Epithelial cell of umbilical artery (primary cell): ENCODE measurements around the gene CTRB1. TPM values are rescaled to one million over a fixed set of nuclear protein-coding genes. Genes with fewer than 3 reads are reported as not detected.

Experiments
- total RNA-seq: library from RNA; depleted of rRNA; stranded (reverse); fragments of >200 nt; gene quantifications from 2 replicates; pipeline ENCODE4 v1.2.3, GENCODE V29; 2014

The CTRB1 gene
- total RNA-seq = not detected in 2 replicates

DNA sequence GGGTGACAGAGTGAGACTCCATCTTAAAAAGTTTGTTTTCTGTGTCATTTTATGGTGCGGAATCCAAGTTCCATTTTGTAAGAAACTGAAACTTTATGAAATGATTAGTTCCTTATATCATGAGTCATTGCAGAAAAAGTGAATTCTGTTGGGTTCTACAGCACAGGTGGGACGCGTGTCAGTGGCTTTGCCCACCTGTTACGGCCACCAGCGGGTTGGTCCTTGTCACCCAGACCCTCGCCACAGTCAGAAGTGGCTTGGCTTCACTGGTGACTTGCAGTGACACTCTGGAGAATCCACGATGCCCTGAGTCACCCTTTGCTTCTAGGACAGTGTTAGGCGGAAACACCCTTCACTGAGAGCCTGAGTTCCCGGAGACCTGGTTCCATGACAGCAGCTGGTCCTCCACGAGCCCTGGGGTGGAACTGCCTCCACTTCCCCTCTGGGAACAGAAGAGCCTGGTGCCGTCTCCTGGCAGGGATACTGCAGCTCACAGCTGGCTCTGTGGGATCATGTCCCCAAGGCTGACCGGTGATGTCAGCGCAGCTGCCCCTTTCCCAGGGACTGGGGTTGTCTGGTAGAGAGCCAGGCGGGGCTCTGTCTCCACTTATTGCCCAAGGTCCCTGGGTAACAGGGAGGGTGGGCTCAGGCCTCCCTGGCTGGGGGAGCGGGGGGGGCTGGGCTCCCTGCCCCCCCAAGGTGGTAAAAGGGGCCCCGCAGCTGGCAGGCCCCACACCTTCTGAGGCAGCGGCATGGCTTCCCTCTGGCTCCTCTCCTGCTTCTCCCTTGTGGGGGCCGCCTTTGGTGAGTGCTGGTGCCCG is at the start of gene CTRB1:
TSS of gene CTRB1 (plus strand) at position 733 of the 821 bp plus-strand sequence. CDS start at position 753, 20 bp downstream.

DNA sequence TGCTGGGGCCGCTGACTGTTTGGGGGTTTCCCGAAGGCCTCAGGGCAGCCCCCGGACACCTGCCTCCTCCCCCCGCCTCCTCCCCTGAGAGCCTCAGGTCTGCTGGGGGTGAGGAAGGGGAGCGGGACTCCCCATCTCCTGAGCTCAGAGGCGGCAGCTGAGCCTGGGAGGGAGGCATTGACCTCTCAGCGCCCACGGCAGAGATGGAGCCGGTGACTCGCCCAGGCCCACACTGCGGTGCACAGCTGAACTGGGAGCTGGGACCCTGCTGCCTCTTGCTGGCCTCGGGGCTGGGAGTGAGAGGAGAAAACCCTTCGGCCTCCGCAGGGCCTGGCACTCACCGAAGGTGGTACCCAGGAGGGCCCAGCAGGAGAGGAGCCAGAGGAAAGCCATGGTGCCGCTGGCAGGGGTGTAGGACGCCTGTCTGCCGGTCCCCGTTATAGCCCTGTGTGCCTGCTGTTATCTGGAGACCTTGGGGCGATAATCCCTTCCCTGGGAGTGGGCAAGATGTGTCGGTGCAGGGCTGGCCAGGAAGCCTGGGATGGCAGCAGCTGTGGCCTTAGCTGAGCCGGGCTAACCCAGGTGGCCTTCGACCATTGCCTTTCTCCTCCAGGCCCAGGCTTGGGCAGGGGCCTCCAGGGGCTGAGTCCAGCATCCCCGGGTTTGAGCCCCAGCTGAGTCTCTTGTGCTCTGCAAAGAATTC is 11.9 kb upstream of the CTRB1 start, which contains the start of gene CTRB2:
TSS of gene CTRB2 (minus strand) at position 413 of the 703 bp plus-strand sequence. CDS start at position 393, 20 bp downstream.

DNA sequence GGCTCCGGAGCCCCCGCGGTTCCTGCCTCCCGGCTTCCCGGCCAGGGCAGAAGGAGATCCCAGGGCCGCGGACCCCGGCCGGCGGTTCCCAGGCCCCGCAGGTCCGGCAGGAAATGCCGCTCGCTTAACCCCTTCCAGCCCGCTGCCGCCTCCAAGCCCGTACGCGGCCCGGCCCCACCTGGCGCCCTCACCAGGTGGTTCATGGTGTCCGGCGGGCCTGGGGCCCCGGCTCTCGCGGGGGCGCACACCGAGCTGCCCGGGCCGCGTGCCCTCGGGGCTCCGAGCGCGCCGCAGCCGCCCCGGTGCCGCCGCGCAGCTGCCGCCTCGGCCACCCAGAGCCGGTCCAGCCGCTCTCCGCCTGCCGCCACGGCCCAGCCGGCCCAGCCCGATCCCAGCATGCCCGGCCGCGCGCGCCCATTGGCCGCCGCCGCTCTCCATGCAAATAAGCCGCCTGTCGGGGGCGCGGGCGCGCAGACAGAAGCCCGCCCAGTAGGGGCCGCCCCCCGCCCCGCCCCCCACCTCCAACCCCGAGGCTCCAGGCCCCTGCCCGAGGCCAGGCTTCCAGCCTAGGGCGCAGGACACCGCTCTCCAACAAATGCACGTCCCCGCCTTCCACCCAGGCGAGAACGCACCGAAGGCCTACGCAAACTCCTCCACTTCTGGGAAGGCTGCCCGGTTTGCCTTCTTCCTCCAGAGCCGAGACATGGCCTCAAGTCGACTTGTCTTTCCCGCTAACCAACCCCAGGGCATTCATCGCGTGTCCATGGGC is 32.7 kb downstream of the CTRB1 start, which contains the start of gene BCAR1:
TSS of gene BCAR1 (minus strand) at position 345 of the 769 bp plus-strand sequence. CDS start at position 203, 142 bp downstream.

Other genes with a start within 250 kb of the CTRB1 start
- gene WDR59, start 233.9 kb upstream of the CTRB1 start, total RNA-seq = 9.1 and 9.9 TPM in 2 replicates
- 17.6 and 25.0 TPM in 2 replicates for gene ZNRF1, start 220.0 kb upstream of the CTRB1 start, total RNA-seq
- gene LDHD, start 102.2 kb upstream of the CTRB1 start, total RNA-seq = 1.4 and 1.9 TPM in 2 replicates
- 9.1 and 12.0 TPM in 2 replicates for gene ZFP1, start 70.5 kb upstream of the CTRB1 start, total RNA-seq
- gene CTRB2, start 11.8 kb upstream of the CTRB1 start, total RNA-seq = not detected in 2 replicates
- 91.0 and 95.5 TPM in 2 replicates for gene BCAR1, start 32.6 kb downstream of the CTRB1 start, total RNA-seq
- gene CFDP1, start 214.5 kb downstream of the CTRB1 start, total RNA-seq = 81.5 and 83.0 TPM in 2 replicates
- 19.8 and 44.7 TPM in 2 replicates for gene TMEM170A, start 245.7 kb downstream of the CTRB1 start, total RNA-seq